Measurements from ENCODE around the gene TNKS2.
A peak's percentile ranks its signal among the peaks of the same experiment; 100 is the strongest.
"Not testable (repeated sequence)": the region's sequence is repeated elsewhere in the genome, so short reads cannot be mapped to it uniquely, and the experiment has no call there.

The TNKS2 gene

DNA sequence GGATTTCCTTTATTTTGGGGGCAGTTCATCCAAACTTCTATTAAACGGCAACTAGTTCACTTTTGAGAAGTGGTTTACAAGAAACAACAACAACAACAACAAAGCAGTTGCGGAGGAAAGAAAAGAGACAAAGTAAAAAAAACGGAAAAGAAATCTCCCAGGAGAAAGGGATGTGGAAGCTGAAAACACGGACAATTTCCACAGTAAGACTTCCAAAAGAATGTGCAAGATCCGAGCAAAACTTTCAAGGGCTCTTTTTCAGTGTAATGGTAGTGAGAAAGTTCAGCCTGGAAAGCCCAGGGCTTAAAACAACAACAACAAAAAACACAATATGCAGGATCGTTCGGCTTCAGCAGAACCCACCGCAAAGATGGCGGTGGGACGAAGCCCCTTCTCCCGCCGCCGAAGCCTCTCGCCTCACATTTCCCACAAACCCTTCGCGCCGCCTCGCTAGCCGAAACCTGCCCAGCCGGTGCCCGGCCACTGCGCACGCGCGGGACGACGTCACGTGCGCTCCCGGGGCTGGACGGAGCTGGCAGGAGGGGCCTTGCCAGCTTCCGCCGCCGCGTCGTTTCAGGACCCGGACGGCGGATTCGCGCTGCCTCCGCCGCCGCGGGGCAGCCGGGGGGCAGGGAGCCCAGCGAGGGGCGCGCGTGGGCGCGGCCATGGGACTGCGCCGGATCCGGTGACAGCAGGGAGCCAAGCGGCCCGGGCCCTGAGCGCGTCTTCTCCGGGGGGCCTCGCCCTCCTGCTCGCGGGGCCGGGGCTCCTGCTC lies at the start of gene TNKS2:
Gene TNKS2 (plus strand): TSS at position 553 of the 775 bp plus-strand sequence. CDS start 265 bp downstream, outside the sequence.
- DNase-seq: peak; percentile 94

DNA sequence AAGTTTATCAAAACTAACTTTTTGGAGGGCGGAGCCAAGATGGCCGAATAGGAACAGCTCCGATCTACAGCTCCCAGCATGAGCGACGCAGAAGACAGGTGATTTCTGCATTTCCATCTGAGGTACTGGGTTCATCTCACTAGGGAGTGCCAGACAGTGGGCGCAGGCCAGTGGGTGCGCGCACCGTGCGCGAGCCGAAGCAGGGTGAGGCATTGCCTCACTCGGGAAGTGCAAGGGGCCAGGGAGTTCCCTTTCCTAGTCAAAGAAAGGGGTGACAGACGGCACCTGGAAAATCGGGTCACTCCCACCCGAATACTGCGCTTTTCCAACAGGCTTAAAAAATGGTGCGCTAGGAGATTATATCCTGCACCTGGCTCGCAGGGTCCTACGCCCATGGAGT lies 48.6 kb upstream of the TNKS2 start:
- not testable (repeated sequence) for DNase-seq

DNA sequence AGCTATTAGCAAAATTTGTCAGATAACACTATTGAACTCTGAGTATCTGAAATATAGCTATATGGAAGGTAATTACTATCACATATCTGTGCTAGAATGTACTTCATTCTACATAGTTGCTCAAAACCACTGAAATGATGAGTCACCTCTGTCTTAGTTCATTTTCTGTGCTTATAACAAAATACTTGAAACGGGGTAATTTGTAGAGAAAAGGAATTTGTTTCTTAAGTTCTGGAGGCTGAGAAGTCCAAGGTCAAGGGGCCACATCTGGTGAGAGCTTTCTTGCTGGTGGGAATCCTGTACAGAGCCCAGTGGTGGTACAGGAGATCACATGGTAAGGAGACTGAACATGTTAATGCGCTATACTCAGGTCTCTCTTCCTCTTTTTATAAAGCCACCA lies 41.9 kb upstream of the TNKS2 start:
- DNase-seq: no peak

- DNase-seq: peak; percentile 77
These were observed 39.7 kb upstream of the TNKS2 start for GRCh38 chr10:91758303-91759146.

- no peak for DNase-seq
These were observed 38.6 kb upstream of the TNKS2 start for GRCh38 chr10:91759581-91759986.

- DNase-seq: no peak
These were observed 36.5 kb upstream of the TNKS2 start for GRCh38 chr10:91761721-91762120.

DNA sequence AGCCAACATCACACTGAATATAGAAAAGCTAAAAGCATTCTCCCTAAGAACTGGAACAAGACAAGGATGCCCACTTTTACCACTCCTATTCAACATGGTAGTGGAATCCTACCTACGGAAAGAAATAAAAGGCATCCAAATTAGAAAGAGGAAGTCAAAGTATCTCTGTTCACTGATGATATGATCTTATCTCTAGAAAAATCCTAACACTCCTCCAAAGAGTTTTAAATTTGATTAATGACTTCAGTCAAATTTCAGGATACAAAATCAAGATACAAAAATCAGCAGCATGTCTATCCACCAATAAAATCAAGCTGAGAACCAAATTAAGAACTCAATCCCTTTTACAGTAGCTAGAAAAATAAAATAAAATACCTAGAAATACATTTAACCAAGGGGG lies 35.3 kb upstream of the TNKS2 start:
- DNase-seq: no peak

GRCh38 chr10:91766676-91767075 lies 31.6 kb upstream of the TNKS2 start:
- DNase-seq: no peak

DNA sequence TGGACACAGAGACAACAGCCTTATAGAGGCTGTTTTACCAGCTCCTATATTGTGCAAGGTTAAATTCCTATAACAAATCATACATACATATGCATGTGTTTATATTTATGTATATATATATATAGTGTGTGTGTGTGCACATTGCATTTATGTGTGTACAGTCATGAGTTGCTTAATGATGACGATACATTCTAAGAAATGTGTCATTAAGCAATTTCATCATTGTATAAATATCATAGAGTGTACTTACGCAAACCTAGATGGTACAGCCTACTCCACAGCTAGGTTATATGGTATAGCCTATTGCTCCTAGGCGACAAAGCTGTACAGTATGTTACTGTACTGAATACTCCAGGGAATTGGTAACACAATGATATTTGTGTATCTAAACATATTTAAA lies 30.1 kb upstream of the TNKS2 start:
- DNase-seq: no peak

GRCh38 chr10:91771907-91772306 lies 26.3 kb upstream of the TNKS2 start:
- peak; percentile 8 for DNase-seq

DNA sequence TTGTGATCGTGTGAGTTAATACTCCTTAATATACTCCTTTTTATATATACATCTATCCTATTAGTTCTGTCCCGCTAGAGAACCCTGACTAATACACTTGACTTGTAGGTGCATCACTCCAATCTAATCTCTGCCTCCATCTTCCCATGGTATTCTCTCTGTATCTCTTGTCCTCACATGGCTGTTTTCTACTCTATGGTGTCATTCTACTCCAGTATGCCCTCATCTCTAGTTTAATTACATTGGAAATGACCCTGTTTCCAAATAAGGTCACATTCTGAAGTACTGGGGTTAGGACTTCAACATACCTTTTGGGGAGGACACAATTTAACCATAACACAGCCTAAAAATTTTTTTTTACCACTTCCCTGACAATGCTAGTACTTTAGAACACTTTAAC lies 25.8 kb upstream of the TNKS2 start:
- no peak for DNase-seq

- no peak for DNase-seq
These were observed 25.4 kb upstream of the TNKS2 start for GRCh38 chr10:91772869-91773268.

- DNase-seq: no peak
These were observed 23.7 kb upstream of the TNKS2 start for GRCh38 chr10:91774571-91774970.

GRCh38 chr10:91775731-91776130 lies 22.5 kb upstream of the TNKS2 start:
- no peak for DNase-seq

- no peak for DNase-seq
These were observed 22.0 kb upstream of the TNKS2 start for GRCh38 chr10:91776266-91776665.

DNA sequence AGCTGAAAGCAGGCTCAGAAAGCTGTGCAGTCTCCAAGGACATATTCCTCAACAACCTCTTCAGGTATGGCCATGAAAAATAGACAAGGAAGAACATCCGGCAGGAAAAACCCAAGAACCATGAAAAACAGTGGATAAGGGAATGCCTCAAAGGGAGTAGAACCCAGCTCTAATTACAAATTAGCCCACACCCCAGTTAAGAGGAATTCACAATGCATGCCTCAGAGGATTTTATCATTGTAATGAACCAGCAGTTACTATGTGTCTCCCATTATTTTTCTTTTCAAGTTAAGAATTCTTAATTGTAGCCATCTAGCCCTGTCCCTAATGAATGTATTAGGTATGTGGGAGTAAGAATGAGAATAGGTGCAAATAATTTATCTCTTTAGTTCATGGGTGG lies 19.7 kb upstream of the TNKS2 start:
- DNase-seq: no peak

- DNase-seq: no peak
These were observed 19.1 kb upstream of the TNKS2 start for GRCh38 chr10:91779011-91779605.

DNA sequence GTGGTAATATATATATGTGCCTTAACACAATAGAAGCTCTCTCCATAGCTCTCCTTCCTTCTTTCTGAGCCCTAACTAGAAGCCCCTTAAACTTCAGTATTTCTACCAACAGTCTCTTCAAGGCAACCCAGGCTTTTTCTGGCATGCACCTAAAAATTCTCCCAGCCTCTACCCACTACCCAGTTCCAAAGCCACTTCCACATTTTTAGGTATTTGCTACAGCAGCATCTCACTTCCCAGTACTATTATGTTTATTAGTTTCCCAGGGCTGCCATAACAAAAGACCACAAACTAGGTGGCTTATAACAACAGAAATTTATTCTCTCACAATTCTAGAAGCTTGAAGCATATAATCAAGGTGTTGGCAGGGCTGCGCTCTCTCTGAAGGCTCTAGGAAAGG lies 15.7 kb upstream of the TNKS2 start:
- DNase-seq: no peak

DNA sequence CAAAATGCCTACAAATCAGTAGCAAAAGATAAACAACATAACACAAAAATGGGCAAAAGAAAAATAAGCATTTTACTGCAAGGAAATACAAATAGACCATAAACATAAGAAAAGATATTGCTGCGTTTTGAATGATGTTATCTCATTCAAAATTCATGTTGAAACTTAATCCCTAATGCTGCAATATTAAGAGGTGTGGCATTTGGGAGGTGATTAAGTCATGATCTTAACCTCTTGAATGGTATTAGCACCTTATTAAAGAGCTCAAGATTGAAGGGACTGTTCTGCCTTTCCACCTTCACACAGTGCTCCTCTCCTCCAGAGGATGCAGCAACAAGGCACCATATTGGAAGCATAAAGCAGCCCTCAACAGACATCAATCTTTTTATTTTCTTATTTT lies 12.4 kb upstream of the TNKS2 start:
- no peak for DNase-seq

DNA sequence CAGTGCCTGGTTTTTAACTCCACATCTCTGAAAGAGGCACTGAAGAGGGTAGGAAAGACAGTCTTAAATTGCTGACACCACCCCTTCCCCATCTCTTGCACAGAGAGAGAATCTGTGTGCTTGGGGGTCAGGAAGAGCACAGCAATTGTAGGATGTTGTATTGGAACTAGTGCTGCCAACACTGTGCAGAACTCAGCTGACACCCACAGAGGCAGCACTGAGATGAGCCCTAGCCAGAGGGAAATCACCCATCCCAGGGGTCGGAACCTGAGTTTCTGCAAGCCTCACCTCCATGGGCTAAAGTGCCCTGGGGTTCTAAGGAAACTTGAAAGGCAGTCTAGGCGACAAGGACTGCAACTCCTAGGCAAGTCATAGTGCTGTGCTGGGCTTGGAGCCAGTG lies 11.0 kb upstream of the TNKS2 start:
- DNase-seq: no peak

DNA sequence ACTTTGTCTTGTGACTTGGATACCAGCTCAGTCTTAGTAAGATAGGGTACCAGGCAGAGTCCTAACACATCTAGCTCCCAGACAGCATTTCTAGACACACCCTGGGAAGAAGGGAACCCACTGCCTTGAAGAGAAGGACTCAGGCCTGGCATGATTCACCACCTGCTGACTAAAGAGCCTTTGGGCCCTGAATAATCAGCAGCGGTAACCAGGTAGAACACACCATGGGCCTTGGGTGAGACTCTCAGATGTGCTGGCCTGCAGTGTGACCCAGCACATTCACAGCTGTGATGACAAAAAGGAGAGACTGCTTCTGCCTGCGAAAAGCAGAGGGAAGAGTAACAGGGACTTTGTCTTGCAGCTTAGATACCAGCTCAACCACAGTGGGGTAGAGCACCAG lies 10.4 kb upstream of the TNKS2 start:
- no peak for DNase-seq

DNA sequence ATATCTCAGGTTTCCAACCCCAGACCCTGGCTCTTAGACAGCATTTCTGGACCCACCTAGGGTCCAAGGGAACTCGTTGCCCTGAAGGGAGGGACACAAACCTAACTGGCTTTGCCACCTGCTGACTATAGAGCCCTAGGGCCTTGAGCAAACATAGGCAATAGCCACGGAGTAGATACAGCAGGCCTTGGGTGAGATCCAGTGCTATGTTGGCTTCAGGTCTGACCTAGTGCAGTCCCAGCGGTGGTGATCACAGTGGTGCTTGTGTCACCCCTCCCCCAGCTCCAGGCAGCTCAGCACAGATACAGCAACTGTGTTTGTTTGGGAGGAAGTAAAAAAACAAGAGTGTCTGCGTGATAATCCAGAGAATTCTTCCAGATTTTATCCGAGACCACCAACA lies 9.7 kb upstream of the TNKS2 start:
- no peak for DNase-seq

DNA sequence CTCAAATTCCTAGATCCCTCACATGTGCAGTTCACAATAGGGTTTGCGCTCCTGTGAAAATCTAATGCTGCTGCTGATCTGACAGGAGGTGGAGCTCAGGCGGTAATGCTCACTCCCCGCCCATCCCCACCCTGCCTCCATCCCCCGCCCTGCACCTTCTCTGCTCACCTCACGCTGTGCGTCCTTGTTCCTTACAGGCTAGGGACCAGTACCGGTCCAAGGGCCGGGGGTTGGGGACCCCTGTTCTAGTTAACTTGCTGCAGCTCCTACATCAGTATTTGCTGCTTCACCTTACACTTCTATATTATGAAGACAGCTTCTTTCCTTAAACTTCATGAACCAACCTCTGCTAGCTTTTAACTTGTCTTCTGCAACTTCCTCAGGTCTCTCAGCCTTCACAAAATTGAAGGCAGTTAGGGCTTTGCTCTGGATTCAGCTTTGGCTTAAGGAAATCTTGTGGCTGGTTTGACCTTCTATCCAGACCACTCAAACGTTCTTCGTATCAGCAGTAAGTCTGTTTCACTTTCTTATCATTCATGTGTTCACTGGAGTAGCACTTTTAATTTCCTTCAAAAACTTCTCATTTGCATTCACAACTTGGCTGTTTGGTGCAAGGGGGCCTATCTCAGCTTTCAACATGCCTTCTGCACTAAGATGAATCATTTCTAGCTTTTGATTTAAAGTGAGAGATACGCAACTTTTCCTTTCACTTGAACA lies 1.7 kb upstream of the TNKS2 start:
- DNase-seq: peak; percentile 44
